Gastrocnemius medialis (tissue), 4 donors: Measurements from ENCODE around the gene EXOC3L4. TPM values are rescaled to one million over a fixed set of nuclear protein-coding genes. Genes with fewer than 3 reads are reported as not detected.

ENCODE experiments used
- ATAC-seq, 2 donors: fragments of 150-250 bp; one replicate each; pipeline ENCODE4 v1.9.1; 2016
- DNase-seq, 2 donors: peaks; one replicate each; pipeline ENCODE4 v3.0.0-alpha.2; 2019
- H3K27ac ChIP-seq, 4 donors: fragments of 200-600 bp; sonication (generic); 1 replicate in 1 of 4; 2 replicates in 3 of 4; pipeline ENCODE4 v1.5.1; 2016 to 2018; ENCODE audit warnings: mild to moderate bottlenecking in 2 of 4, moderate library complexity in 1 of 4
- H3K27me3 ChIP-seq, 3 donors: fragments of 200-600 bp; sonication (generic) in 2 of 3; 1 replicate in 1 of 3; 2 replicates in 2 of 3; pipeline versions ENCODE4 v1.5.1 to v1.6.0; 2016 to 2019; ENCODE audit warnings: mild to moderate bottlenecking in 1 of 3, moderate library complexity in 1 of 3
- H3K36me3 ChIP-seq, 2 donors: fragments of 200-600 bp; sonication (generic) in 1 of 2; one replicate each; pipeline ENCODE4 v1.5.1; 2017 to 2018
- H3K4me1 ChIP-seq, 2 donors: fragments of 200-600 bp; sonication (generic) in 1 of 2; one replicate each; pipeline ENCODE4 v1.5.1; 2016 to 2017; ENCODE audit warnings: mild to moderate bottlenecking in 2 of 2
- H3K4me3 ChIP-seq, 4 donors: fragments of 200-600 bp; sonication (generic) in 3 of 4; 1 replicate in 1 of 4; 2 replicates in 3 of 4; pipeline ENCODE4 v1.5.1; 2016 to 2019; ENCODE audit warnings: mild to moderate bottlenecking in 2 of 4
- H3K9me3 ChIP-seq, 3 donors: fragments of 200-600 bp; sonication (generic) in 2 of 3; 1 replicate in 1 of 3; 2 replicates in 2 of 3; pipeline ENCODE4 v1.5.1; 2016 to 2019
- POLR2A ChIP-seq, 2 donors: fragments of 450-650 bp; IDR thresholded peaks; one replicate each; pipeline ENCODE4 v1.6.1; 2017; ENCODE audit warnings: antibody characterized with exemption in 2 of 2, mild to moderate bottlenecking in 2 of 2, moderate library complexity in 2 of 2
- in situ Hi-C, 4 donors: fragments of 200-750 bp; cut with MboI; loops; one replicate each; pipeline versions ENCODE4 v1.15.0 to v1.8.0; 2017; ENCODE audit warnings: low sequenced_read_pairs in 4 of 4
- intact Hi-C: fragments of 100-400 bp; cut with DNase I; formaldehyde crosslinking; loops from one replicate; pipeline ENCODE4 v1.15.1; 2023; ENCODE audit warnings: low total_unique reads
- total RNA-seq, 4 donors: library from RNA; depleted of rRNA; stranded (reverse); fragments of >200 nt; gene quantifications; one replicate each; pipeline versions ENCODE4 v1.1.0 to v1.2.3, GENCODE V29; 2016
- TF ChIP-seq, protein P1 (sequence below), 5 experiments: fragments of 450-650 bp in 3 of 5; fragments of 200-600 bp in 2 of 5; sonication (generic) in 2 of 5; IDR thresholded peaks in 4 of 5; conservative IDR thresholded peaks in 1 of 5; 1 replicate in 4 of 5; 2 replicates in 1 of 5; pipeline ENCODE4 v1.5.1; 2016 to 2019; ENCODE audit warnings: antibody characterized with exemption in 5 of 5, mild to moderate bottlenecking in 3 of 5, moderate library complexity in 3 of 5

The EXOC3L4 gene
- total RNA-seq, 4 donors from 2014 or later: 0.35 to 2.4 TPM; not detected in 2

DNA sequence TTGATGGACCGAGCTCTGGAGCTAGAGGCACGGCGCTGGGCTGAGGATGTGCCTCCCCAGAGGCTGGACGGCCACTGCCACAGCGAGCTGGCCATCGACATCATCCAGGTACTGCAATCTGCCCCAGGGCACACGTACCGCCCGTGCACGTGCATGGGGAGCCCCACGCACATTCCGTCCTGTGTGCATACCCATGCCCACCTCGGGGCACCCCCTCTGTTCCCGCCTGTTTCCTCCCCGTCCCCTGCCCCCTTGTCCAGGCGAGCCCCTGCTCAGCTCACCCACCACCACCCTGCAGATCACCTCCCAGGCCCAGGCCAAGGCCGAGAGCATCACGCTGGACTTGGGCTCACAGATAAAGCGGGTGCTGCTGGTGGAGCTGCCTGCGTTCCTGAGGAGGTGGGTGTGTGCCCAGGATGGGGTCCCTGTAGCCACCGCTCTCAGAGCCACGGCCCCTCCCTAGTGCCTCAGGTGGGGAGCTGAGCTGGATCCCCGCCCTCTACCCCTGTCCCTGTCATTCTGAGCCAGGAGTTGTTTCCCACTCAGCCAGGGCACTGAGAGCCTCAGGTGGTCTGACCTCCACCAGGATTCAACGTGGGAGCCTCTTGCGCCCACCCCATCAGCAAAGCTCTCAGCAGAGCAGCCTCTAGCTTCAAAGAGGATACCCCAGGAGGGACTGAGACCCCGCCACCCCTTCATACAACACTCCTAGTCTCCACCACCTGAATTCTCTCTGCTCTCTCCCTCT lies 35.7 kb downstream of the EXOC3L4 start:
- TF ChIP-seq, protein P1, sequence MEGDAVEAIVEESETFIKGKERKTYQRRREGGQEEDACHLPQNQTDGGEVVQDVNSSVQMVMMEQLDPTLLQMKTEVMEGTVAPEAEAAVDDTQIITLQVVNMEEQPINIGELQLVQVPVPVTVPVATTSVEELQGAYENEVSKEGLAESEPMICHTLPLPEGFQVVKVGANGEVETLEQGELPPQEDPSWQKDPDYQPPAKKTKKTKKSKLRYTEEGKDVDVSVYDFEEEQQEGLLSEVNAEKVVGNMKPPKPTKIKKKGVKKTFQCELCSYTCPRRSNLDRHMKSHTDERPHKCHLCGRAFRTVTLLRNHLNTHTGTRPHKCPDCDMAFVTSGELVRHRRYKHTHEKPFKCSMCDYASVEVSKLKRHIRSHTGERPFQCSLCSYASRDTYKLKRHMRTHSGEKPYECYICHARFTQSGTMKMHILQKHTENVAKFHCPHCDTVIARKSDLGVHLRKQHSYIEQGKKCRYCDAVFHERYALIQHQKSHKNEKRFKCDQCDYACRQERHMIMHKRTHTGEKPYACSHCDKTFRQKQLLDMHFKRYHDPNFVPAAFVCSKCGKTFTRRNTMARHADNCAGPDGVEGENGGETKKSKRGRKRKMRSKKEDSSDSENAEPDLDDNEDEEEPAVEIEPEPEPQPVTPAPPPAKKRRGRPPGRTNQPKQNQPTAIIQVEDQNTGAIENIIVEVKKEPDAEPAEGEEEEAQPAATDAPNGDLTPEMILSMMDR (IDR thresholded peaks at IDR 0.05 in 4 of 5, conservative IDR thresholded peaks at IDR 0.05 in 1 of 5): no peak
- no peak for TF ChIP-seq POLR2A (IDR thresholded peaks at IDR 0.05)
- H3K4me1 ChIP-seq: peaks cover 24 to 30% of the 10 kb centered on the region in 2 donors
- intact Hi-C loops (no loop called here), in situ Hi-C loops (no loop called here)
- ATAC-seq (no peak), DNase-seq (no peak)
- H3K27ac ChIP-seq: peak overlapping the region in 1 of 4 donors; percentile 29
- H3K4me3 ChIP-seq: no peak overlapping the region
- peaks cover 0 to 32% of the 10 kb centered on the region in 2 donors for H3K36me3 ChIP-seq
- no peaks in the 10 kb centered on the region for H3K9me3 ChIP-seq
- no peaks in the 10 kb centered on the region for H3K27me3 ChIP-seq

- no peak for ATAC-seq
- no peak for TF ChIP-seq POLR2A (IDR thresholded peaks at IDR 0.05)
- TF ChIP-seq, protein P1 (IDR thresholded peaks at IDR 0.05 in 4 of 5, conservative IDR thresholded peaks at IDR 0.05 in 1 of 5): no peak
- in situ Hi-C loops (no loop called here), intact Hi-C loops (no loop called here)
- H3K4me3 ChIP-seq: no peak overlapping the region
- H3K9me3 ChIP-seq: no peaks in the 10 kb centered on the region
- peaks cover 23 to 29% of the 10 kb centered on the region in 2 donors for H3K4me1 ChIP-seq
- H3K27me3 ChIP-seq: no peaks in the 10 kb centered on the region
- H3K36me3 ChIP-seq: peaks cover 0 to 34% of the 10 kb centered on the region in 2 donors
- peak overlapping the region in 1 of 4 donors; percentile 29 for H3K27ac ChIP-seq
- DNase-seq: no peak
Observed at GRCh38 chr14:103130965-103131364, 36.4 kb downstream of the EXOC3L4 start.

DNA sequence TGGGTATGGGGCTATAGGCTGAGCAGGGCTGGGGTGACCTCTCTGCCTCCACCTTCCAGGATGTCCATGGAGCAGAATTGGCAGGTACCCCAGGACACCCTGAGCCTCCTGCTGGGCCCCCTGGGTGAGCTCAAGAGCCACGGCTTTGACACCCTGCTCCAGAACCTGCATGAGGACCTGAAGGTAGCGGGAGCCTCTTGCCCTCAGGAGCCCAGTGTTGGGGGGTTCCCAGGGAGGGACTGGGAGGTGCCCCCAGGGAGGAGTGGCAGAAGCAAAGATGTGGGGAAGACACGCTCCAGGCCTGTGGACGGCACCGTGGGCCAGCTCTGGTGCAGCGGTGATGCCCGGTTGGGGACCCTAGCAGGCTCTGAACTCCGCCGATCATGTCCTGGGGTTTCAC lies 37.1 kb downstream of the EXOC3L4 start:
- intact Hi-C loops: no loop called here
- H3K9me3 ChIP-seq: no peaks in the 10 kb centered on the region
- ATAC-seq: no peak
- H3K36me3 ChIP-seq: peaks cover 0 to 34% of the 10 kb centered on the region in 2 donors
- in situ Hi-C loops: no loop called here
- no peak overlapping the region for H3K4me3 ChIP-seq
- no peak overlapping the region for H3K27ac ChIP-seq
- TF ChIP-seq POLR2A (IDR thresholded peaks at IDR 0.05): no peak
- TF ChIP-seq, protein P1 (IDR thresholded peaks at IDR 0.05 in 4 of 5, conservative IDR thresholded peaks at IDR 0.05 in 1 of 5): no peak
- no peaks in the 10 kb centered on the region for H3K27me3 ChIP-seq
- peaks cover 17 to 29% of the 10 kb centered on the region in 2 donors for H3K4me1 ChIP-seq
- no peak for DNase-seq

DNA sequence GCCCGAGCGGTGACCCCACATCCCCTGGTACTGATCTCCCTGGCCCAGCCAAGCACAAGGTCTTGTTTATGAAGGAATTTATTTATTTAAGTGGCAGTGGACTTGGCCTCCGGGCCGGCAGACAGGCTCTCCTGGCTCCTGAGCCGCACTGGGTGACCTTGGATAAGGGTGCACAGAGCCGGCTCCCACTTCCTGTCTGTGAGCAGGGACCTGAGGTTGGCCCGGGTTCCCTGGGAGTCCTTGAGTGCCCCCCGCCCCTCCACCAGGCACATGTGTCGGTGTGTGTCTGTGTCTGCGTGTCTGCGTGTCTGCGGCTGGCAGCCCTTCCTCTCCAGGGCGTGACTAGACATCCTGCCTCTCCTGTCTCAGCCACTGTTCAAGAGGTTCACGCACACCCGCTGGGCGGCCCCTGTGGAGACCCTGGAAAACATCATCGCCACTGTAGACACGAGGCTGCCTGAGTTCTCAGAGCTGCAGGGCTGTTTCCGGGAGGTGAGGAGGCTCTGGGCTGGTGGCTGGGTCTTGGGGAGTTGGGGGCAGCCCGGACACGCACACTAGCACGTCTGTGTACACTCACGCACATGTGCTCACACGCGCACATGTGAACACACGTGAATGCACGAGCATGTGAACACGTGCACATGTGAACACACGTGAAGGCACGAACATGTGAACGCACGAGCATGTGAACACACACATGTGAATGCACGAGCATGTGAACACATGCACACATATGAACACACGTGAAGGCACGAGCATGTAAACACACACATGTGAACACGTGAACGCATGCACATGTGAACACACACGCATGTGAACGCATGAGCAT lies 38.1 kb downstream of the EXOC3L4 start:
- H3K36me3 ChIP-seq: peaks cover 0 to 34% of the 10 kb centered on the region in 2 donors
- intact Hi-C loops (no loop called here), in situ Hi-C loops (no loop called here)
- H3K27ac ChIP-seq: no peak overlapping the region
- H3K4me3 ChIP-seq: no peak overlapping the region
- no peak for ATAC-seq
- H3K9me3 ChIP-seq: no peaks in the 10 kb centered on the region
- DNase-seq: no peak
- H3K27me3 ChIP-seq: no peaks in the 10 kb centered on the region
- TF ChIP-seq POLR2A (IDR thresholded peaks at IDR 0.05): no peak
- TF ChIP-seq, protein P1 (IDR thresholded peaks at IDR 0.05 in 4 of 5, conservative IDR thresholded peaks at IDR 0.05 in 1 of 5): no peak
- H3K4me1 ChIP-seq: peaks cover 12 to 23% of the 10 kb centered on the region in 2 donors
